WTC11 (cell line): ENCODE measurements around the gene SPI1. TPM values are rescaled to one million over a fixed set of nuclear protein-coding genes. Genes with fewer than 3 reads are reported as not detected.

Source experiments
- ATAC-seq: fragments of 200-7000 bp; cut with Tn5 transposase; 2 replicates; pipeline ENCODE4 v1.10.0; 2021; ENCODE audit warnings: mild to moderate bottlenecking, moderate library complexity
- CTCF ChIA-PET: fragments of 300-600 bp; sonication (Branson Sonifier 250); formaldehyde crosslinking; loops from one replicate; lab custom pipeline; 2021; ENCODE audit warnings: antibody characterized with exemption; lab: Charles Lee
- POLR2A ChIA-PET: fragments of 350-600 bp; sonication (Branson Sonifier 250); formaldehyde crosslinking; loops from one replicate; lab custom pipeline; 2021; ENCODE audit warnings: antibody characterized with exemption; lab: Charles Lee
- DNase-seq: peaks from one replicate; pipeline ENCODE4 v3.0.0; 2021; ENCODE audit warnings: low spot score
- H3K27ac Mint-ChIP-seq: 2 replicates; pipeline ENCODE4 v1.8.0; 2021; ENCODE audit warnings: mixed read lengths
- H3K27me3 Mint-ChIP-seq: 2 replicates; pipeline ENCODE4 v1.8.0; 2021; ENCODE audit warnings: low read depth, mild to moderate bottlenecking, moderate library complexity, mixed read lengths
- H3K36me3 Mint-ChIP-seq: 2 replicates; pipeline ENCODE4 v1.8.0; 2021; ENCODE audit warnings: mixed read lengths
- H3K4me1 Mint-ChIP-seq: 2 replicates; pipeline ENCODE4 v1.8.0; 2022; ENCODE audit warnings: mixed read lengths
- H3K4me3 Mint-ChIP-seq: 2 replicates; pipeline ENCODE4 v1.8.0; 2021; ENCODE audit warnings: mild to moderate bottlenecking, moderate library complexity, mixed read lengths
- H3K9me3 Mint-ChIP-seq: 2 replicates; pipeline ENCODE4 v1.8.0; 2021; ENCODE audit warnings: mixed read lengths
- CDX4 ChIP-seq: fragments of 250-450 bp; sonication (Bioruptor Pico); IDR thresholded peaks from 2 replicates; pipeline ENCODE4 v1.9.0; 2021; ENCODE audit warnings: moderate library complexity, mild to moderate bottlenecking, inconsistent platforms, borderline replicate concordance
- E2F1 ChIP-seq: sonication (generic); formaldehyde crosslinking; IDR thresholded peaks from 2 replicates; pipeline ENCODE4 v1.8.0; 2022; ENCODE audit warnings: mild to moderate bottlenecking, missing genetic modification reagents
- EMX1 ChIP-seq: fragments of 250-450 bp; sonication (Bioruptor Pico); IDR thresholded peaks from 2 replicates; pipeline ENCODE4 v1.8.0; 2021; ENCODE audit warnings: mild to moderate bottlenecking
- ERG ChIP-seq: fragments of 250-450 bp; sonication (Bioruptor Pico); IDR thresholded peaks from 2 replicates; pipeline ENCODE4 v1.8.0; 2021; ENCODE audit warnings: mild to moderate bottlenecking
- FOXJ3 ChIP-seq: sonication (generic); formaldehyde crosslinking; IDR thresholded peaks from 2 replicates; pipeline ENCODE4 v1.9.0; 2021; ENCODE audit warnings: missing genetic modification reagents, mild to moderate bottlenecking, borderline replicate concordance
- GTF2I ChIP-seq: fragments of 250-450 bp; sonication (Bioruptor Pico); conservative IDR thresholded peaks from 2 replicates; pipeline ENCODE4 v1.4.0; 2021; ENCODE audit warnings: mild to moderate bottlenecking
- HMGXB4 ChIP-seq: sonication (generic); formaldehyde crosslinking; IDR thresholded peaks from 2 replicates; pipeline ENCODE4 v1.8.1; 2023; ENCODE audit warnings: mild to moderate bottlenecking, moderate library complexity, missing genetic modification reagents
- IRF2 ChIP-seq: sonication (generic); formaldehyde crosslinking; IDR thresholded peaks from 2 replicates; pipeline ENCODE4 v1.8.0; 2022; ENCODE audit warnings: low read depth, missing genetic modification reagents, borderline replicate concordance
- MAX ChIP-seq: sonication (generic); formaldehyde crosslinking; IDR thresholded peaks from 2 replicates; pipeline ENCODE4 v1.8.0; 2022; ENCODE audit warnings: mild to moderate bottlenecking, missing genetic modification reagents
- NR3C1 ChIP-seq: sonication (generic); formaldehyde crosslinking; conservative IDR thresholded peaks from 2 replicates; pipeline ENCODE4 v1.8.1; 2023; ENCODE audit warnings: low read depth, mild to moderate bottlenecking, missing genetic modification reagents
- RELA ChIP-seq: sonication (generic); formaldehyde crosslinking; IDR thresholded peaks from 2 replicates; pipeline ENCODE4 v1.8.1; 2022; ENCODE audit warnings: missing genetic modification reagents, mild to moderate bottlenecking, borderline replicate concordance
- SP1 ChIP-seq: sonication (generic); formaldehyde crosslinking; conservative IDR thresholded peaks from 2 replicates; pipeline ENCODE4 v1.8.1; 2022; ENCODE audit warnings: missing genetic modification reagents
- TCF7 ChIP-seq: sonication (generic); formaldehyde crosslinking; IDR thresholded peaks from 2 replicates; pipeline ENCODE4 v1.8.0; 2022; ENCODE audit warnings: mild to moderate bottlenecking, low read depth, missing genetic modification reagents, moderate library complexity
- TEAD4 ChIP-seq: sonication (generic); formaldehyde crosslinking; IDR thresholded peaks from 2 replicates; pipeline ENCODE4 v1.8.0; 2022; ENCODE audit warnings: mild to moderate bottlenecking, missing genetic modification reagents
- TP53 ChIP-seq: sonication (generic); formaldehyde crosslinking; IDR thresholded peaks from 2 replicates; pipeline ENCODE4 v1.8.1; 2023; ENCODE audit warnings: mild to moderate bottlenecking, missing genetic modification reagents
- ZNF281 ChIP-seq: sonication (generic); formaldehyde crosslinking; IDR thresholded peaks from 2 replicates; pipeline ENCODE4 v1.8.0; 2023; ENCODE audit warnings: mild to moderate bottlenecking, missing genetic modification reagents
- ZNF671 ChIP-seq: fragments of 250-450 bp; sonication (Bioruptor Pico); IDR thresholded peaks from 2 replicates; pipeline ENCODE4 v1.8.0; 2021; ENCODE audit warnings: mild to moderate bottlenecking
- total RNA-seq: library from RNA; stranded (reverse); gene quantifications from 3 replicates; pipeline ENCODE4 v1.2.3, GENCODE V29; 2021

Gene SPI1
- total RNA-seq, 1 experiment from 2014 or later: 0.59 TPM

GRCh38 chr11:47425611-47426010 is 47.3 kb upstream of the SPI1 start (continued):
- TF ChIP-seq ZNF281 (CRISPR knock-in tag) (no peak), CDX4 (CRISPR knock-in tag) (no peak), NR3C1 (CRISPR knock-in tag) (no peak), EMX1 (CRISPR knock-in tag) (no peak), FOXJ3 (CRISPR knock-in tag) (no peak)

GRCh38 chr11:47418454-47419259 is 40.3 kb upstream of the SPI1 start:
- no peaks in the 10 kb centered on the region for H3K27me3 Mint-ChIP-seq
- H3K27ac Mint-ChIP-seq: no peak overlapping the region
- TF ChIP-seq E2F1 (CRISPR knock-in tag): no peak
- no peak for TF ChIP-seq HMGXB4 (CRISPR knock-in tag)
- no peak for TF ChIP-seq SP1 (CRISPR knock-in tag)
- no peak for TF ChIP-seq TCF7 (CRISPR knock-in tag)
- TF ChIP-seq GTF2I (CRISPR knock-in tag): no peak
- TF ChIP-seq RELA (CRISPR knock-in tag): no peak
- no peak for TF ChIP-seq IRF2 (CRISPR knock-in tag)
- no peak for TF ChIP-seq ERG (CRISPR knock-in tag)
- no peak for TF ChIP-seq ZNF671 (CRISPR knock-in tag)
- no peak for TF ChIP-seq MAX
- TF ChIP-seq EMX1 (CRISPR knock-in tag): no peak
- TF ChIP-seq TP53: no peak
- TF ChIP-seq TEAD4 (CRISPR knock-in tag): no peak
- ChIA-PET POLR2A (no interaction called here), CTCF (interaction anchor here (0.8 kb wide), 1 partner anchor 36 kb away, joined by 4 read pairs; no protein-coding TSS in a partner anchor)
- ATAC-seq (no peak), DNase-seq (no peak)
- no peaks in the 10 kb centered on the region for H3K4me1 Mint-ChIP-seq
- no peak overlapping the region for H3K4me3 Mint-ChIP-seq
- no peaks in the 10 kb centered on the region for H3K9me3 Mint-ChIP-seq
- peaks cover 48% of the 10 kb centered on the region for H3K36me3 Mint-ChIP-seq
